HG02852 (cell line): Measurements from ENCODE around the gene FBXO41.

Experiments used
- ATAC-seq: cut with Tn5 transposase; IDR thresholded peaks from one replicate; pipeline ENCODE4 v1.9.1; 2021; ENCODE audit warnings: mild to moderate bottlenecking, moderate library complexity; ENCODE audit not compliant: unreplicated experiment

Gene FBXO41, protein sequence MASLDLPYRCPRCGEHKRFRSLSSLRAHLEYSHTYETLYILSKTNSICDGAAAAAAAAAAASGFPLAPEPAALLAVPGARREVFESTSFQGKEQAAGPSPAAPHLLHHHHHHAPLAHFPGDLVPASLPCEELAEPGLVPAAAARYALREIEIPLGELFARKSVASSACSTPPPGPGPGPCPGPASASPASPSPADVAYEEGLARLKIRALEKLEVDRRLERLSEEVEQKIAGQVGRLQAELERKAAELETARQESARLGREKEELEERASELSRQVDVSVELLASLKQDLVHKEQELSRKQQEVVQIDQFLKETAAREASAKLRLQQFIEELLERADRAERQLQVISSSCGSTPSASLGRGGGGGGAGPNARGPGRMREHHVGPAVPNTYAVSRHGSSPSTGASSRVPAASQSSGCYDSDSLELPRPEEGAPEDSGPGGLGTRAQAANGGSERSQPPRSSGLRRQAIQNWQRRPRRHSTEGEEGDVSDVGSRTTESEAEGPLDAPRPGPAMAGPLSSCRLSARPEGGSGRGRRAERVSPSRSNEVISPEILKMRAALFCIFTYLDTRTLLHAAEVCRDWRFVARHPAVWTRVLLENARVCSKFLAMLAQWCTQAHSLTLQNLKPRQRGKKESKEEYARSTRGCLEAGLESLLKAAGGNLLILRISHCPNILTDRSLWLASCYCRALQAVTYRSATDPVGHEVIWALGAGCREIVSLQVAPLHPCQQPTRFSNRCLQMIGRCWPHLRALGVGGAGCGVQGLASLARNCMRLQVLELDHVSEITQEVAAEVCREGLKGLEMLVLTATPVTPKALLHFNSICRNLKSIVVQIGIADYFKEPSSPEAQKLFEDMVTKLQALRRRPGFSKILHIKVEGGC

DNA sequence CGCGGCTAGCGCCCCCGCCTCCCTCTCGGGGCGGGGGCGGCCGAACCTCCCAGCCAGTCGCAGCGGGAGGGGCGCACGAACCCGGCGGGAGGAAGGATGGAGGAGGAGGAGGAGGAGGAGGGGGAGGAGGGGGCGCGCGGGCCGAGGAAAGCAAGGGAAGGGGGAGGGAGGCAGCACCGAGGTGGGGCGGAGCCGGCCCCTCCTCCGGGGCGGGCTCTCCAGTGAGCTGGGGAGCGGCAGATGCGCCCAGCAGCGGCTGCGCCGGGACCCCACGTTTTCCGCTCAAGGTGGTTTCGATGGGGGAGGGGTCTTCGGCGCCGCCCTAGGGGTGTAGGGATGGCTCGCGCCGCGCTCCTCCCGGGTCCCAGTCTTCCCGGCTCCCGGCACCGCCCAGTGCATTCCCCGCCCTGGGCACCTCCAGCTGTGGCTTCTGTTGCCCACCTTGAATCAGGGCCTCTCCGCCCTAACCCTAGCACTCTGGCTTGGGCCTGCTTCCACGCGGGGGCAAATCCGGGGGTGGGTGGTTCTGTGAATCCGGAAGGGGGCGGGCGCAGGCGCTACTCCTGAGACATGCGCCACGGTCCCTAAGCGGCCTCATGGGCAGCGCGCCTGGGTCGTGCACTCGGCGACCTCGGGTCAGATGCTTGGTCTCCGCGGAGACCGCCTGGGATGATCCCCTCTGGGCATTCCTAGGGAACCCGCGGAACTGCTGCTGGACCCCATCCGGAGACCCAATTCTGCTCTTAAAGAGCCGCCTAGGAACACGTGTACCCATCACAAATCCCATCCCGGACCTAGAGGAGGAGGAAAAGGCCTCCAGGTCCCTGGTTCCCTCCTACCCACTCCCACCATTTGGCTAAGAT, at the start of gene FBXO41:
Gene FBXO41 (minus strand): TSS at position 183 of the 863 bp plus-strand sequence. CDS start 14,848 bp downstream, outside the sequence.
- peak; percentile 75 for ATAC-seq

GRCh38 chr2:73334045-73334444, 49.8 kb upstream of the FBXO41 start:
- ATAC-seq: no peak

GRCh38 chr2:73333564-73333963, 49.3 kb upstream of the FBXO41 start:
- no peak for ATAC-seq

DNA sequence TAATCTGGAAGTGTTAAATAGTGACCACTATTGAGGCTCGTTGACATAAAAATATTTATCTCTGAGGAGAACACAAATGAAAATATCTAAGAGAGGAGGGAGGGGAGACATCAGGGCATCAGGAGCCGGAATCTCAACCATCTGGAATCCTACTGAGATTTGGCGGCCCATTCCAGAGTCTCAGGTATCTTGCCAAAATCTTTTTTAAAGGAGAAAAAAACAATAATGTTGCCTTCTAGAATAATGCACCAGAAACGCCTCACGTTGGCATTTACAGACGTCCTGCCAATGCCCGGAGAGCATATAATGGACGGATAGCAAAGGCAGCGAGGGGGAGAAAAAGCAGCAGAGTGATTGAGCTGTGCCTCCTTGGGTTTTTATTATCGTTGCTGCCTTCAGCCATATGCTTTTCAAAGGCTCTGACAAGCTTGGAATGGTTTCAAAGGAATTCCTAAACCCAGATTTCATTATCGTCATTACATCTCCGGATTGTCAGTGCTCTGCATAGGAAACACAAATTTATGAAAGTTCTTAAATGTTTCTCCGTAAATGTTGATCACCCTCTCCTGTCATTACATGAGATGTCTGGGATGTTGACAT, 39.9 kb upstream of the FBXO41 start:
- no peak for ATAC-seq

DNA sequence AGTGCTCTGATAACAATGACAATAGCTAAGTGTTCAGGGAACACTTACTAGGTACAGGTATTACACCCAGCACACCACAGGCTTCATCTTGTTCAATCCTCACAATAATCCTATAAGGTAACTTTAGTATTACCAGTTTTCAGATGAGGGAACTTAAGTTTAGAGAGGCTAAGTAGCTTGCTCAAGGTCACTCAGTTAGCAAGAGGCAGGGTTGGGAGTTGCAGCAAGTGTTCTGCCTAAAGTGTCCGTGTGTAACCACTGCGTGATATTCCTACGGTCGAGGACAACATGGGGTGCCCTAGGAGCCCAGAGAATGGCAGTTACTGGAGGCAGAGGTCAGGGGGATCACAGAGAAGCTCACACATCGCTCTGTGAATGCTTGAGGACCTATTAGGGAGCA, 39.3 kb upstream of the FBXO41 start:
- ATAC-seq: no peak

DNA sequence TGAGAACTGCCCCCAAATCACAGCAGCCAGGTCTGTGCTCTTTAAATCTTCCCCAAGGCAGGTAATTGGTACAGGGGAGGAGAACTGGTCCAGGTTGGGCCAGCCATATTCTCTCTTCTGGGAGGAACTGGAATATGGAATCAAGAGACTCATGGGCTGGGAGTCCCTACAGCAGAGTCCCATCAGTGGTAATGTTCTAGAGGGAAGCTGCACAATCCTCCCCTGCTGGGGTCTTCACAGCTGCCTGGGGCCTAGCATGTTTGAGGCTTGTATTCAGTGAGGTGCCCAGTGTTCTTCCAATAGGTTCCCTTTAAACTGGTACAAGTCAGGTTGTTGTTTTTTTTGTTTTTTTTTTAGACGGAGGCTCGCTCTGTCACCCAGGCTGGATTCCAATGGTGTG, 30.2 kb upstream of the FBXO41 start:
- no peak for ATAC-seq

DNA sequence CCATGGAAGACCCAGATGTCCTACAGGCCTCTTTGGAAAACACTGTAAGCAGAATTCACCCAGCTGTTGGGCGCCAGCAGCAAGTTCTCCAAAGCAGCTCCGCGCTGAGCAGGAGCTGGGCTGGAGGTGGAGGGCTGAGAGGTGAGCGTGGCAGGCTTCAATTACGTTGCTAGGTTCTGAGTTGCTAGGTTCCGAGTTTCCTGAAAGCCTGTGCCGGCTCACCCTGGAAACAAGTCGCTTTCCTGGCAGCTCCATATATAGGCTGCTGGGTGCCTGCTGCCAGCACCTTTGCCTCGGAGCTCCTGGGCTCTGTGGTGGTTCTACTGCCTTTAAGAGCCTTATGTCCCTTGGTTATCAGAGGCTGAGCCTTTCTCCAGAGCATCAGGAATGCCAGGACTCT, 23.4 kb upstream of the FBXO41 start:
- no peak for ATAC-seq

DNA sequence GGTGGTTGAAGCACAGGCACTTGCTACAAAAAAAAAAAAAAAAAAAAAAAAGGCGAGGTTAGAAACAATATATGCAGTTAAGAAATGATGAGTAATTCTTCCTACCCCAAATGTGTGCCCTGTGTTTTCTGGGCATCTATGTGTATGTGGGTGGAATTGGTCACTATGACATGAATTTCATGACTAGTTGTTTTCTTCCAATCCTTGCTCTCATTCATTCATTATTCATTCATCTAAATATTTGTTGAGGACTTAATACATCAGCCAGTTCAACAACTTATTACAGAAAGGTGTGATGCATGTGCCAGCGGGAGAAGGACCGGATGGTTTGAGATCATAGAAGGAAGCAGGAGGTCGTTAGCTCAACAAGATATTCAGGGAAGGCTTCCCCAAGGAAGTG, 17.4 kb upstream of the FBXO41 start:
- no peak for ATAC-seq

DNA sequence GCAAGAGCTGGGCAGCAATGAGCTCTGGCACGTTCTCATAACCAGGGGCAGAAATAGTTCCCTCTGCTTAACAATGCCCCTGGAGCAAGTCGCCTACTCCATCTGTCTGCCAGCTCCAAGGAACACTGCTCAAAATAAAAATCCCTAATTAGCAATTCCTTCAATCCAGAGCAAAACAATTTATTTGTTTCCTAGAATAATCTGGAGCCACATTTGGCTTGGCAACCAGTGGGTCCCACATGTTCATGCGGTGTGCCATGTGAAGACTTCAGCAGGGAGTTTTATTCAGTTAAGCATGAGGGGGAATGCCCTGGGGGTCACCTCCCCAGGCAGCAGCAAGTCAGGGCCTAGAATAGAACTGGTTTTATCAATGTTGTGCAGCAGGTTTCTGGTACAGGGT, 16.6 kb upstream of the FBXO41 start:
- ATAC-seq: no peak

- ATAC-seq: no peak
Measured at GRCh38 chr2:73297586-73297985, 13.3 kb upstream of the FBXO41 start.

- no peak for ATAC-seq
Measured at GRCh38 chr2:73297151-73297559, 12.9 kb upstream of the FBXO41 start.

DNA sequence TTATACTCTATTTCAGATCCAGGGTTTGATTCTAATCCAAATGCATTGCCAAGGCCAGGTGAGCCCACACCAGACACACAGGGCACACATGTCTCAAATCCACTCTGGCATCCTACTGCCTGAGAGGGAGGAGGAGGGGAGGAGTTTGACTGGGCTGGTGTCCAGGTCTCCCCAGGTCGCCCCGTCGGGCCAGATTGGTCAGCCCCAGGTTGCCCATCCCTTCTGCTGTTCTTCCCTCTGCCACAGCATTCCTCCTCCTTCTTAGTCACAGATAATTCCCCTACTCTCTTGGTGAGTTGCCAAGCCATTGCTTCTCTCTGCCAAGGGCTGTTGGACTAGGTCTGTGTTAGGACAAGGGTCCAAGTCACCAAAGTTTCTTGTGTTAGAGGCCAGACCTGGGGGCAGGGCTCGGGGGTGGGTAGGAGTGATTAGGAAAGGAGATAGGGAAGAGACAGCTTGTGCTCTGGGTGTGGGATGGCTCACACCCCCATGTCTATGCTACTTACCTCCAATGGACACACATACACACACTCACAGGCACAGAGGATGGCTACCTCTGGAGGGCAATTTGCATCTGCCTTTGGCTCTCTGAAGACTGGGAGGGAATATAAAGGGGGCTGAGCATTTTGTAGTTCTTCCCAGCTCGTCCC, 11.6 kb upstream of the FBXO41 start:
- no peak for ATAC-seq

DNA sequence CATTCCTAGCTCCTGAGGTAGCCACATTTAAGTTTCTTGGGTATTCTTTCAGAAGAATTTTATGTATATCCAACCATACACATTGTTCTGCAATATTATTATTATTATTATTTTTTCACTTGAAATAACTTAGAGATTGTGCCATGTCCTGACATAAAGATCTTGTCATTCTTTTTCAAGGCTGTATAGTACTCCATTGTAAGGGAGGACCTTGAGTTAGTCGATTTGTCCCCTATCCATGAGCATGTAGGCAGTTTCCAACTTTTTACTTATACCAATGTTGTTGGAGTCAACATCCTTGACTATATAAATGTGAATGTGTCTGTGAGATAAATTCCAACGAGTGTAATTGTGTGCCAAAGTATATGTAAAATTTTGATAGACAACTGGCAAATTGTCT, 10.0 kb upstream of the FBXO41 start:
- no peak for ATAC-seq

DNA sequence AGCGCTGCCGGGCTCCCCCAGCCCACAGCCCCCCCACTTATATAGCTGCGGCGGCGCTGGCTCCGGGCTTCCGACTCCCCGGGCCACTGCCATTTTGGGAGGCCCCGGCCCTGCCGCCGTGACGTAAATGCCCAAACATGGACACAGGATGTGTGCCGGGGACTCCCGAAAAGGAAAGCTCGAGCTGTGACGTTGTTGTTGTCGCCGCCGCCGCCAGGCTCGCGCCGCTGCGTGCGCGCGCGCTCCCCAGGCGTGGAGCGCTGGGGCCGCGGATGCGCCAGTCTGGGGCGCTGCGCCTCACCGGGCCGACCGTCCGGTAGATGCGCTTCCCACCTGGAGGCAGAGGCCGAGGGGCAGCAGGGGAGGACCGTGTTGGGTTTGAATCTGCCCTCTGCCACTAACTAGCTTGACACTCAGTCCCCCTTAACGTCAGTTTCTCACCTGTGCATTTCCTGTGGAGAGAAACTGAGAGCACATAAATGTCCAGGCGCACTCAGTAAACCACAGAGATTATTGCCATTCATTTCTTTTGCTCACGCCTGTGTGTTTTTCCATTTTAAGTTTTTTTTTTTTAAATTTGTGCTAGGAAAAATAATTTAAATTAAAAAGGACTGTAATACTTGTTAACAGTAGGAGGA, 9.4 kb upstream of the FBXO41 start, which contains the start of gene EGR4:
Gene EGR4 (minus strand): TSS at position 15 of the 638 bp plus-strand sequence. CDS start 231 bp downstream, outside the sequence.
- peak; percentile 88 for ATAC-seq

DNA sequence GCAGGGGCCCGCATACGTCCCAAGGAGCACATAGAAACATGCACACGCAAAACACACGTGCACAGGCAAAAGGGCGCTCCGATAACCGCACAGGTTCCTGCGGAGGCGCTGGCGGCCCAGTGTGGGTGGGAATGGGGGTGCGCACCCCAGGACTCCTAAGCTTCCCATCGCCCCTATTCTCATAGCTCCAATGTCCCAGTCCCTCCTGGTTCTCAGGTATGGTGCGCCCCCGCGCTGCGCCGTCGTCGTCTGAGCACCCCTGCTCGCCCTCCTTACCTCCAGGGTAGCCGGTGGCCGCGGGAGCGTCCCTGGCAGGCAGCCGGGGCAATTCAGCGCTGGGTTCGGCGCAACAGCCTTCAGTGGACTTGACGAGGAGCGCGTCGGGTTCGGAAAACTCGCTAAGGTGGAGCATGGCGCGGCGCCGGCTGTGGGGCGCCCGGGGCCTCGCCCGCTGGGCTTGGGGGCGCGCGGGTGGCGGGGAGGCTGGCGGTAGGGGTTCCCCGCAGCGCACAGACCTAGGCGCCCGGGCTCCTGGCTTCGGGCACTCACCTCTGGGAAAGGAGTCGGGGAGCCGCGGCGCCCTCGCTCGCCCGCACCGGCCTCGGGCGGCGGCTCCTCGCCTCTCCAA, 8.7 kb upstream of the FBXO41 start:
- ATAC-seq: no peak

DNA sequence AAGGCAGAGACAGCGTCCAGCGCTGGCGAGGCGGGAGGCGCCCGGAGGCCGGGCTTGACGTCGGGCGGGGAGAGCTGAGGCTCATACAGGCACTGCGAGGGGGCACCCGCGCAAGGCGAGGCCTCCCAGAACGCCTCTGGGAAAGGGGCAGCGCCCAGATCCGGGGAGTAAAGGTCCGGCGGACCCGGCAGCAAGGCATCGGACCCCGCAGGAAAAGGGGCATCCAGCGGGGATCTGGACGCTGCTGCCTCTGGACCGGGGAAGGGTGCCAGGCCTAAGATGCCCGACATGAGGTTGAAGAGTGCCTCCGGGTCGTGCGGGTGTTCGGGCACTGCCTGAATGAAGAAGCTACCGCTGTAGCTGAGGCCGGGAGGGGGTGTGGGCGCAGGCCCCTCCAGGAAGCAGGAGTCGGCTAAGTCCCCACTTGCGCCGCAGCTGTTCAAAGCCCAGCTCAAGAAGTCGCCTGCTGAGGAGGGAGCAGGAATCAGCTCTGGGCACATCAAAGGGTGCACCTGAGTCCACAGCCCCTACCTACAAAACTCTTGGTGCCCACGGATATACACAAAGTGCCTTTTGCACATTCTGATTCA, 8.1 kb upstream of the FBXO41 start:
- ATAC-seq: no peak

DNA sequence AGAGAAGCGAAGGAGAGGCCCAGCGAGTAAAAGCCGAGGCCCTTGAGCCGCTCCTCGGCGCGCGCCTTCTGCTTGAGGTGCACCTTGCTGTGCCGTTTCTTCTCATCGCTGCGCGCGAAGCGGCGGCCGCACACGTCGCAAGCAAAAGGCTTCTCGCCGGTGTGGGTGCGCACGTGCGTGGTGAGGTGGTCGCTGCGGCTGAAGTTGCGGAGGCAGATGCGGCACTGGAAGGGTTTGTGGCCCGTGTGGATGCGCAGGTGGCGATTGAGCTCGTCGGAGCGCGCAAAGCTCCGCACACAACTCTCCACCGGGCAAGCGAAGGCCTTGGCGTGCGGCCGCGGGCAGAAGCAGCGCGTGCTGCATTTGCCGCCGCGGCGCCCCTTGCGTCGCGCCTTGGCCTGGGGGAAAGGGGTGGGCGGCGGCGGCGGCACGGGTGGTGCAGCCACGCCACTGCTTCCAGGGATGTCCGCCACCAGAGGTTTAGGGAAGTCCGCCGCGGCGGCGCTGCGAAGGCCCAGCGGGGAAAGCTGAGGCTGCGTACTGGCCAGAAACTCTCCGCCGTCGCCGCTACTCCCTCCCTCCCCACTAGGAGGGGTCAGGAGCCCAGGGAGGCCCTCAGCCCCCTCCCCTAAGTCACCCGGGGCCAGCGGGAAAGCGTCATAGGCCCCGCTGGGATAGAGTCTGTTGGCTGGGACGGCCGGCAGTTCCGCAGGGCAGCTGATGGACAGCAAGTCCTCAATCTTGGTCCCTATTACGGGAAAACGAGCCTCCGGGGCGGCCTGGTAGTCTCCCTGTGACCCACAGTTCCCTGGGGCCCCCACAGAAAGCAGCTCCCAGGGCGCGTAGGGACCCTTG, 7.4 kb upstream of the FBXO41 start:
- no peak for ATAC-seq

DNA sequence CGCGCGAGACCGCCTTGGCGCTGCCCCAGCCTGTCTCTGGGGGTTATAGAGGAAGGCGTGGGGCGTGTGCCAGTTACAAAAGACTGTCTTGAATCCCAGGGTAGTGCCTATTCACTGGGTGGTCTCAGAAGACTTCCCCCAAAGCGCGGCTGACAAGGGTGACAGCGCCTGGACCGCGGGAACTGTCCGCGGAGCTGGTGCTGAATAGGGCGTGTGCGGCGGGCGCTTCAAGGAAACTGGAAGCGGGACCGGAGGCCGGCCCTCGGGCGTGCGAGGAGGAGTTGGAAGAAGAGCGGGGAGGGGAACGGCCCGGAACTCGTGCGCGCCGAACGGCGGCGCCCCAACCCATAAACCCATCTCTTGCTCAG, 6.8 kb upstream of the FBXO41 start:
- no peak for ATAC-seq
